Neuronal stem cell (in vitro differentiated cells): ENCODE results near the gene PRDX1.

Experiments used
- DNase-seq: peaks from one replicate; pipeline ENCODE4 v3.0.0-alpha.2; 2013; ENCODE audit warnings: low spot score
- H2AFZ ChIP-seq: one replicate; pipeline ENCODE4 v1.6.1; 2013; ENCODE audit warnings: mild to moderate bottlenecking, low read length, inconsistent platforms
- H2AK5ac ChIP-seq: 2 replicates; pipeline ENCODE4 v1.6.1; 2013; ENCODE audit warnings: low read depth, mild to moderate bottlenecking, inconsistent platforms, low read length, moderate library complexity, mixed read lengths
- H2BK120ac ChIP-seq: 2 replicates; pipeline ENCODE4 v1.6.1; 2013; ENCODE audit warnings: low read depth, mild to moderate bottlenecking, inconsistent platforms, low read length, moderate library complexity, mixed read lengths
- H2BK12ac ChIP-seq: one replicate; pipeline ENCODE4 v1.6.1; 2013; ENCODE audit warnings: low read length, inconsistent platforms
- H2BK15ac ChIP-seq: 2 replicates; pipeline ENCODE4 v1.6.1; 2013; ENCODE audit warnings: mild to moderate bottlenecking, low read length, inconsistent platforms, mixed read lengths
- H2BK5ac ChIP-seq: one replicate; pipeline ENCODE4 v1.6.1; 2013; ENCODE audit warnings: inconsistent platforms, mild to moderate bottlenecking, low read length, moderate library complexity
- H3K14ac ChIP-seq: one replicate; pipeline ENCODE4 v1.6.1; 2013; ENCODE audit warnings: low read length, inconsistent platforms
- H3K18ac ChIP-seq: 2 replicates; pipeline ENCODE4 v1.6.1; 2013; ENCODE audit warnings: low read length, inconsistent platforms
- H3K23ac ChIP-seq: 2 replicates; pipeline ENCODE4 v1.6.1; 2013; ENCODE audit warnings: low read depth, mild to moderate bottlenecking, mixed read lengths, low read length, inconsistent platforms; ENCODE audit not compliant: poor library complexity
- H3K27ac ChIP-seq: replicated peaks from 3 replicates; pipeline ENCODE4 v1.5.1; 2013; ENCODE audit warnings: low read length, inconsistent platforms
- H3K27me3 ChIP-seq, 3 experiments: 2 replicates each; pipeline ENCODE4 v1.6.1; 2013; ENCODE audit warnings: low read length in 3 of 3, mild to moderate bottlenecking in 2 of 3, inconsistent platforms in 1 of 3, low read depth in 1 of 3, mixed read lengths in 1 of 3, moderate library complexity in 1 of 3; ENCODE audit not compliant: control insufficient read depth in 3 of 3, insufficient read depth in 3 of 3
- H3K36me3 ChIP-seq, 2 donors: replicated peaks in 1 of 2; 2 replicates each; pipeline ENCODE4 v1.6.1; 2013; ENCODE audit warnings: low read length in 2 of 2; ENCODE audit not compliant: control insufficient read depth in 2 of 2, insufficient read depth in 2 of 2
- H3K4ac ChIP-seq: 2 replicates; pipeline ENCODE4 v1.6.1; 2013; ENCODE audit warnings: inconsistent platforms, mild to moderate bottlenecking, low read length, moderate library complexity
- H3K4me1 ChIP-seq, 2 donors: 1 replicate in 1 of 2; 2 replicates in 1 of 2; pipeline ENCODE4 v1.6.1; 2013; ENCODE audit warnings: low read length in 2 of 2, low read depth in 1 of 2; ENCODE audit not compliant: control insufficient read depth in 2 of 2, insufficient read depth in 1 of 2
- H3K4me2 ChIP-seq: one replicate; pipeline ENCODE4 v1.6.1; 2013; ENCODE audit warnings: mild to moderate bottlenecking, low read length, inconsistent platforms; ENCODE audit not compliant: insufficient read depth, poor library complexity, severe bottlenecking
- H3K4me3 ChIP-seq, 2 donors: 2 replicates each; pipeline ENCODE4 v1.5.1; 2013; ENCODE audit warnings: low read length in 2 of 2, mild to moderate bottlenecking in 2 of 2, inconsistent platforms in 1 of 2, moderate library complexity in 1 of 2
- H3K79me1 ChIP-seq: one replicate; pipeline ENCODE4 v1.6.1; 2013; ENCODE audit warnings: low read depth, mild to moderate bottlenecking, inconsistent platforms, low read length, moderate library complexity
- H3K9ac ChIP-seq: one replicate; pipeline ENCODE4 v1.6.1; 2013; ENCODE audit warnings: mild to moderate bottlenecking, low read depth, low read length, inconsistent platforms; ENCODE audit not compliant: poor library complexity
- H3K9me3 ChIP-seq, 2 donors: replicated peaks in 1 of 2; 2 replicates each; pipeline versions ENCODE3 to v1.6.1; 2013; ENCODE audit warnings: low read length in 2 of 2, mild to moderate bottlenecking in 2 of 2, inconsistent platforms in 1 of 2, low read depth in 1 of 2, mixed read lengths in 1 of 2, moderate library complexity in 1 of 2; ENCODE audit not compliant: control insufficient read depth in 2 of 2, insufficient read depth in 1 of 2
- H4K8ac ChIP-seq: one replicate; pipeline ENCODE4 v1.6.1; 2013; ENCODE audit warnings: low read depth, mild to moderate bottlenecking, inconsistent platforms, low read length, moderate library complexity
- H4K91ac ChIP-seq: one replicate; pipeline ENCODE4 v1.6.1; 2013; ENCODE audit warnings: low read length, low read depth, mild to moderate bottlenecking, inconsistent platforms; ENCODE audit not compliant: poor library complexity
- WGBS, 2 donors: extraction: QIAGEN DNeasy Blood & Tissue Kit; methylation state at CpG; one replicate each; pipeline ENCODE4 v1.1.7; 2013; ENCODE audit warnings: missing lambda C conversion rate in 2 of 2, mixed read lengths in 1 of 2; ENCODE audit not compliant: insufficient read length in 2 of 2, insufficient replicate concordance in 1 of 2; ENCODE audit errors: extremely low coverage in 2 of 2; 5-methylcytosine and 5-hydroxymethylcytosine counted together

The PRDX1 gene

GRCh38 chr1:45536886-45537285 lies 15.2 kb upstream of the PRDX1 start:
- no peaks in the 10 kb centered on the region for H3K4me1 ChIP-seq
- no peak overlapping the region for H3K14ac ChIP-seq
- no peak overlapping the region for H2AFZ ChIP-seq
- no peak overlapping the region for H3K18ac ChIP-seq
- H2BK120ac ChIP-seq, result no peak overlapping the region
- H3K79me1 ChIP-seq, result no peaks in the 10 kb centered on the region
- no peak overlapping the region for H3K27ac ChIP-seq
- no peak for DNase-seq
- no CpG with 5 or more reads among the region's 4 CpGs for WGBS, 2 donors
- H3K9me3 ChIP-seq, result no peaks in the 10 kb centered on the region
- no peak overlapping the region for H2BK5ac ChIP-seq
- H4K8ac ChIP-seq, result no peak overlapping the region
- H3K4me3 ChIP-seq, result no peak overlapping the region
- H2BK12ac ChIP-seq, result no peak overlapping the region
- H3K36me3 ChIP-seq, result no peaks in the 10 kb centered on the region
- no peak overlapping the region for H3K4ac ChIP-seq
- no peak overlapping the region for H4K91ac ChIP-seq
- H3K4me2 ChIP-seq, result no peak overlapping the region
- no peak overlapping the region for H2BK15ac ChIP-seq
- H3K9ac ChIP-seq, result no peak overlapping the region
- no peak overlapping the region for H3K23ac ChIP-seq
- no peak overlapping the region for H2AK5ac ChIP-seq
- H3K27me3 ChIP-seq, result peaks cover 0 to 11% (median 0%) of the 10 kb centered on the region in 3 experiments

- H3K27ac ChIP-seq, result no peak overlapping the region
- no peak overlapping the region for H3K14ac ChIP-seq
- no peak overlapping the region for H4K8ac ChIP-seq
- peaks cover 0 to 11% (median 0%) of the 10 kb centered on the region in 3 experiments for H3K27me3 ChIP-seq
- no peak for DNase-seq
- H2AK5ac ChIP-seq, result no peak overlapping the region
- H4K91ac ChIP-seq, result no peak overlapping the region
- WGBS, 2 donors, result no CpG with 5 or more reads among the region's 6 CpGs
- H3K36me3 ChIP-seq, result no peaks in the 10 kb centered on the region
- no peaks in the 10 kb centered on the region for H3K4me1 ChIP-seq
- no peak overlapping the region for H3K4me3 ChIP-seq
- H3K4me2 ChIP-seq, result no peak overlapping the region
- H2BK12ac ChIP-seq, result no peak overlapping the region
- H3K4ac ChIP-seq, result no peak overlapping the region
- no peak overlapping the region for H2BK15ac ChIP-seq
- H2BK120ac ChIP-seq, result no peak overlapping the region
- H2AFZ ChIP-seq, result no peak overlapping the region
- no peak overlapping the region for H3K23ac ChIP-seq
- H3K79me1 ChIP-seq, result no peaks in the 10 kb centered on the region
- no peak overlapping the region for H3K9ac ChIP-seq
- no peak overlapping the region for H3K18ac ChIP-seq
- no peak overlapping the region for H2BK5ac ChIP-seq
- no peaks in the 10 kb centered on the region for H3K9me3 ChIP-seq
Observed at GRCh38 chr1:45535988-45536766, 14.5 kb upstream of the PRDX1 start.

DNA sequence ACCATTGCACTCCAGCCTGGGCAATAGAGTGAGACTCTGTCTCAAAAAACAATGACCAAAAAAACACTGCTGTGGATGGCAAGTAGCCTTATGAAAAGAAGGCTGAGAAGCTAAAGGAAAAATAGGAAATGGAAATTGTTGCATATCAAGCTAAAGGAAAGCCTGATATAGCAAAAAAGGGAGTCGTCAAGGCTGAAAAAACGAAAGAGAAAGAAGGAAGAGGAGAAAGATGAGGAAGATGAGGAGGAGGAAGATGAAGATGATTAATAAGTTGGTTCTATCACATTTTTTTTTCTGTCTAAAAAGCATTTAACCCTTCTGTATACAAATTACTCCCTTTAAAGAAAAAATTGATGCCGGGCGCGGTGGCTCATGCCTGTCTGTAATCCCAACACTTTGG lies 10.2 kb upstream of the PRDX1 start:
- Histone ChIP-seq H2BK15ac (no peak overlapping the region), H3K9ac (no peak overlapping the region), H3K4ac (no peak overlapping the region), H2BK5ac (no peak overlapping the region), H3K27ac (no peak overlapping the region), H3K14ac (no peak overlapping the region), H2AK5ac (no peak overlapping the region), H3K9me3 (no peaks in the 10 kb centered on the region), H2BK12ac (no peak overlapping the region), H3K23ac (no peak overlapping the region), H3K79me1 (no peaks in the 10 kb centered on the region), H4K91ac (no peak overlapping the region), H3K36me3 (no peaks in the 10 kb centered on the region), H3K4me3 (no peak overlapping the region), H3K4me2 (no peak overlapping the region), H3K4me1 (no peaks in the 10 kb centered on the region), H4K8ac (no peak overlapping the region), H3K27me3 (peaks cover 0 to 8% (median 0%) of the 10 kb centered on the region in 3 experiments), H2AFZ (no peak overlapping the region), H3K18ac (no peak overlapping the region), H2BK120ac (no peak overlapping the region)
- no peak for DNase-seq
- WGBS, 2 donors, result 100% methylated on average over 2 of the region's 5 CpGs; no CpG with 5 or more reads in 1 of the 2 donors

- Histone ChIP-seq H2BK120ac (no peak overlapping the region), H3K23ac (no peak overlapping the region), H3K4me2 (no peak overlapping the region), H2BK12ac (no peak overlapping the region), H2BK5ac (no peak overlapping the region), H4K8ac (no peak overlapping the region), H3K18ac (no peak overlapping the region), H2BK15ac (no peak overlapping the region), H2AFZ (no peak overlapping the region), H3K79me1 (no peaks in the 10 kb centered on the region), H3K36me3 (no peaks in the 10 kb centered on the region), H3K4me1 (no peaks in the 10 kb centered on the region), H3K27ac (no peak overlapping the region), H3K9ac (no peak overlapping the region), H4K91ac (no peak overlapping the region), H3K14ac (no peak overlapping the region), H3K4ac (no peak overlapping the region), H3K27me3 (no peaks in the 10 kb centered on the region), H3K9me3 (no peaks in the 10 kb centered on the region), H2AK5ac (no peak overlapping the region), H3K4me3 (no peak overlapping the region)
- no CpG with 5 or more reads among the region's 11 CpGs for WGBS, 2 donors
- no peak for DNase-seq
Observed at GRCh38 chr1:45530632-45531135, 9.0 kb upstream of the PRDX1 start.
